ENCODE measurements around the gene IGFBP5.
A peak's percentile ranks its signal among the peaks of the same experiment; 100 is the strongest.

IGFBP5 gene

DNA sequence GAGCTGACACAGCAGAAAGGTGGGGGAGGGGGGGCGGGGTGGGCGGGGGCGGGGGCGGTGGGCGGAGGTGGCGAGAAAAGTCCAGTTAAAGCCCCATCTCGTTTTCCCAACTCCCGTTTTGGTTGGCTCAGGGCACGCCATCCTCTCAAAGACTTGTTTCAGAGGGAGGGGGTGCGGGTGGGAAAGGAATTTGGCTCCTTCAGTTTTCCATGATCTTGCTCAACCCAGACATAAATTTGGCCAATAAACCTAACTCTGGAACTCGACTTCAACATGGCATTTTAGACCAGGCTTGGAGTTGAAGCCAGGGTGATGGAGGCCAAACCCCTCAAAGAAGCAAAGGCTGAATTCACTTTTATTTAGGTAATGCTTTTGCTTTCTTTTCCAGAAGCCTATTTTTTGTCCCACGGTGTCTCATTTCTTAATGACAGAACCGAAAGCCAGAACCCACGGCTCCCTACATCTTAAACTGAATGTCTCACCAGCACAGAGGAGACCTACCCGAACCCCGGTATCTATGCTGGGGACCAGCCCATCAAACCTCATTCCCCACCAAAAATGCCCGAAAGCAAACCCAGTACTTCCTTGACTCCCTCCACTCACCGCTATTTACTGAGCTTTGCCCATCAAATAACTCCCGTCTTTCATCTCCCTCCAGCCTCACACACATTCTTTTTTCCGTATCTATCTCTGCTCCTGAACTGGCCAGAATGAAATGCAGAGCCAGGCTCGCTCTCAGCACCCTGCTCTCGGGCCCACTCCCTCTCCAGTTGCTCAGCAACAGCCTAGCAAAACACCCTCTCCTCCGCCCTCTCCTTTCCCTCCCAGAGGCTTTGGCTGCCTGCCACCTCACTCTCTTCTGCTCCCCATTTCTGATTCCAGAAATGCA is 4.3 kb downstream of the IGFBP5 start:
- TF ChIP-seq, protein P1, sequence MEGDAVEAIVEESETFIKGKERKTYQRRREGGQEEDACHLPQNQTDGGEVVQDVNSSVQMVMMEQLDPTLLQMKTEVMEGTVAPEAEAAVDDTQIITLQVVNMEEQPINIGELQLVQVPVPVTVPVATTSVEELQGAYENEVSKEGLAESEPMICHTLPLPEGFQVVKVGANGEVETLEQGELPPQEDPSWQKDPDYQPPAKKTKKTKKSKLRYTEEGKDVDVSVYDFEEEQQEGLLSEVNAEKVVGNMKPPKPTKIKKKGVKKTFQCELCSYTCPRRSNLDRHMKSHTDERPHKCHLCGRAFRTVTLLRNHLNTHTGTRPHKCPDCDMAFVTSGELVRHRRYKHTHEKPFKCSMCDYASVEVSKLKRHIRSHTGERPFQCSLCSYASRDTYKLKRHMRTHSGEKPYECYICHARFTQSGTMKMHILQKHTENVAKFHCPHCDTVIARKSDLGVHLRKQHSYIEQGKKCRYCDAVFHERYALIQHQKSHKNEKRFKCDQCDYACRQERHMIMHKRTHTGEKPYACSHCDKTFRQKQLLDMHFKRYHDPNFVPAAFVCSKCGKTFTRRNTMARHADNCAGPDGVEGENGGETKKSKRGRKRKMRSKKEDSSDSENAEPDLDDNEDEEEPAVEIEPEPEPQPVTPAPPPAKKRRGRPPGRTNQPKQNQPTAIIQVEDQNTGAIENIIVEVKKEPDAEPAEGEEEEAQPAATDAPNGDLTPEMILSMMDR (IDR thresholded peaks at IDR 0.05; ENCODE audit: low read depth, low read length, missing control alignments), result no peak
- H3K4me3 ChIP-seq (ENCODE audit: low read depth, low read length), result no peak overlapping the region
- DNase-seq (ENCODE audit: low read depth), result no peak

DNA sequence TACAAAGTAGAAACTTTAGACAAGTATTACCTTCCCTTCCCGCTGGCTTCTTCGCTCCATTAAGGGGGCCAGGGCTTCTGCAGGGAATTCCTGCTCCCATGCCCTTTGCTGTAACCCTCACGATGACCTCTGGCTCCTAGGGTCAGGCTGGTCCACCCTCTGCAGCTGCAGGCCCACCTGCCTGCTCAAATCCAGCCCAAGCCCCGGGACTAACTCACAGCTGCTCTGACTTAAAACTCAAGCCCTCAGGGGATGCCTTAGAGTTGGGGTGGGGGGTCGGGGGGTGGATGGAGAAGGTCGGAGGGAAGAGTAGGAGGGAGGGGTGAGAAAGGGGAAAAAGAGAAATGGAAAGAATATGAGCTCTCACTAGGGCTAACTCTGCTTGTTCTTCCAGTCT is 4.9 kb downstream of the IGFBP5 start:
- TF ChIP-seq, protein P1 (IDR thresholded peaks at IDR 0.05; ENCODE audit: low read depth, low read length, missing control alignments), result no peak

DNA sequence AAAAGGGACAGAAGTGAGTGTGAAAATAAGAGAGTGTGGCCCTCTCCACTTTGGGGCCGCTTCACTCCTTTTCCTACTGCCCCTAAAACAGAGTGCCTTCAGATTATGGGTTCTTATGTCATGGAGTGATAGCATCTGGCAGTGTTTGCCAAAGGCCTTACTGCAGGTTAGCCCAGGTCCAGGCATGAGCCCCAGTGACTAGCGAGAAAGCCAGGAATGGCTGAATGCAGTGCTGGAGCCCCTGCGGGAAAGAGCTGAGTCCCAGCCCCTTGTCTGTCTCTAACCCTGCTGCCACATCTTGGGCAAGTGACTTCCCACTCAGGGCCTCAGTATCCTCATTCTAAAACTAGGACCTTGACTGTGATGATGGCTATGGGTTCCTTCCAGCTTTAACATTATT is 6.0 kb downstream of the IGFBP5 start:
- no peak overlapping the region for H3K4me3 ChIP-seq (ENCODE audit: low read depth, low read length)
- TF ChIP-seq, protein P1 (IDR thresholded peaks at IDR 0.05; ENCODE audit: low read depth, low read length, missing control alignments), result no peak
- DNase-seq (ENCODE audit: low read depth), result no peak

More for the DNA sequence above, 4.9 kb downstream of the IGFBP5 start:
- no peak overlapping the region for H3K4me3 ChIP-seq (ENCODE audit: low read depth, low read length)
- DNase-seq (ENCODE audit: low read depth), result no peak

DNA sequence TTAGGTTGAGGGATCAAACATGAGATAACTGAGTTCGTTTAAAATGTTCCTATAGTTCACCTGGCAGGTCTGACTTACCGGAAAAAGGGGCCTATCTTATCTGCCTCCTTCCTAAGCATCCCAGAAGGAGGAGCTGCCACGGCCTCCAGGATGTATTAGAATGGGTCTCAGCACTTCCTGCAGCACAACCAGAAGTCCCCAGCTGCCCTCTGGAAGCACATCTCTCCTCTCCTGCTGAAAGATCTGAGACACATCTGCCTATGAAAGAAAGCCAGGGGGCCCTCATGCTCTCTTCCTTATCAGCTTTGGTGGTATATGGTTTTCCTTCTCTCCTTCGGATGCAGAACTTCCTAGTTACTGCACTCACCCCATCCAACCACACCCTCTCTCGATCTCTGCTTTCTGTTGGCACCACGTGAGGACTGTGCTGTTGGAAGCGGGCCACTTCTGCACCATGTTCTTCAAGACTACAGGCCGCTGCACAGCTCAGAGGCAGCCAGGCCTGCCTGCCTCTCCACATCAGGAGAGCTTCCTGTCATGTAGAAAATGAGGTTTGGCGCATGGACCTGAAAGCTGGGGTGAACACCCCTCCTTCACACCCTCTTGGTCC is 6.5 kb downstream of the IGFBP5 start:
- DNase-seq (ENCODE audit: low read depth), result no peak
- no peak overlapping the region for H3K4me3 ChIP-seq (ENCODE audit: low read depth, low read length)
- TF ChIP-seq, protein P1 (IDR thresholded peaks at IDR 0.05; ENCODE audit: low read depth, low read length, missing control alignments), result no peak

DNA sequence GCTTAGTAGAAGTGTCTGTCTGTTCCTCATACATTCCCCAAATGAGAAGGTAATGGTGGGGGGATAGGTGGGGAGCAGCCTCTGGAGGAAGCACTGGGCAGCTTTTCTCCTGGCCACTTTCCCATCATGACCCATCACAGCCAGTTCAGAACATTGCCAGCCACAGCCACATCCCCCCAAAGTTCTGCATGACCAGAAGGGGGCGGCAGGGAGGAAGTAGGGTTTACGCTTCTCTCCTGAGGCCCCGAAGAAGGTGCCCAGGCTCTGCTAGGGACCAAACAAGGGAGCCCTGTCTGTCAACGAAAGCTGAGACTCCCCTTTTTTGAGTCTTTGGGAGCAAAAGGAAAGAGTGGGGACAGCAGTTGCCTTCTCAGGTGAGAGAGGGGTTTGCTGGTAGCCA is 7.7 kb downstream of the IGFBP5 start:
- no peak overlapping the region for H3K4me3 ChIP-seq (ENCODE audit: low read depth, low read length)
- no peak for DNase-seq (ENCODE audit: low read depth)
- TF ChIP-seq, protein P1 (IDR thresholded peaks at IDR 0.05; ENCODE audit: low read depth, low read length, missing control alignments), result peak; percentile 52

DNA sequence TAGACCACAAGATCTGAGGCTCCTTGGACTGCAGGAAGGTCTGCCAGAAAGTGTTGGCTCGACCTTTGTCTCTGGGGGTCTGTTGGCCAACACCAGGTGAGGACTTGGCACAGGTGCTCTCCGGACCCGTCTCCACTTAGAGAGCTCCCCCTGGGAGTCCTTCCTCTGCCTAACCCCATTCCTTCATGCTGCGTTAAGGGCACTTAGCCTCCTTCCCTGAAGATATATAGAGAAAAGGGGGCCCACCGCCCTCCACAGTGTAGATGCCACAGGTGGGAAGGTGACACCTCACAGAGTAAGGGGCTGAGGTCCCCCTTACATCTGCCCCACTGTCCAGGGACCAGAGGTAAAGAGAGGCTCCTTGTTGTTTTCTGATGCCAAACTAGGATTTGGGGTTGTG is 8.2 kb downstream of the IGFBP5 start:
- DNase-seq (ENCODE audit: low read depth), result no peak
- no peak overlapping the region for H3K4me3 ChIP-seq (ENCODE audit: low read depth, low read length)
- TF ChIP-seq, protein P1 (IDR thresholded peaks at IDR 0.05; ENCODE audit: low read depth, low read length, missing control alignments), result no peak

All from GM12864 (cell line).